Right lung (tissue), 5 donors: ENCODE data around the gene NOVA2. TPM values are rescaled to one million over a fixed set of nuclear protein-coding genes. Genes with fewer than 3 reads are reported as not detected.
"Not testable (repeated sequence)": the region's sequence is repeated elsewhere in the genome, so short reads cannot be mapped to it uniquely, and the experiment has no call there.

Experiments used
- DNase-seq, 2 donors: peaks; one replicate each; pipeline ENCODE4 v3.0.0-alpha.2; 2013
- polyA plus RNA-seq, 5 donors: library from polyadenylated mRNA; unstranded; fragments of 120-200 nt; gene quantifications; one replicate each; pipeline versions ENCODE4 v1.2.1 to v1.2.3, GENCODE V29; 2013; ENCODE audit warnings: inconsistent platforms in 1 of 5, low replicate concordance in 1 of 5; ENCODE audit not compliant: insufficient read length in 5 of 5, insufficient read depth in 1 of 5

Gene NOVA2
- polyA plus RNA-seq, 5 donors, result 7.4 to 11.1 (median 9.6) TPM

DNA sequence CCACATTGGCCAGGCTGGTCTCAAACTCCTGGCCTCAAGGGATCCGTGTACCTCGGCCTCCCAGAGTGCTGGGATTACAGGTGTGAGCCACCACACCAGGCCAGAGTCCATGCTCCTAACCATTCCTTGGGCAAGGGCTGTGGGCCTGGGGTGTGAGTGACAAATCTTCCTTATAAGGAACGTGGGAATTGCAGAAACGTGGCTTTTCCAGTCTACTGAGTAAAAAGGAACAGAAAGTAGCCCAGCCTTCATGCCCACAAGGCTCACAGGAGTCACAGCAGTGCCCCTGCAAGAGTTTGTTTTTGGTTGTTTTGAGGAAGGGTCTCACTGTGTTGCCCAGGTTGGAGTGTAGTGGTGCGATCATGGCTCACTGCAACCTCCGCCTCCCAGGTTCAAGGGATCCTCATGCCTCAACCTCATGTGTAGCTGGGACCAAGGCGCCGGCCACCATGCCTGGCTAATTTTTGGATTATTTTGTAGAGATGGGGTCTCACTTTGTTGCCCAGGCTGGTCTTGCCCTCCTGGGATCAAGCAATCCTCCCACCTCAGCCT, 76.3 kb downstream of the NOVA2 start:
- no peak for DNase-seq

DNA sequence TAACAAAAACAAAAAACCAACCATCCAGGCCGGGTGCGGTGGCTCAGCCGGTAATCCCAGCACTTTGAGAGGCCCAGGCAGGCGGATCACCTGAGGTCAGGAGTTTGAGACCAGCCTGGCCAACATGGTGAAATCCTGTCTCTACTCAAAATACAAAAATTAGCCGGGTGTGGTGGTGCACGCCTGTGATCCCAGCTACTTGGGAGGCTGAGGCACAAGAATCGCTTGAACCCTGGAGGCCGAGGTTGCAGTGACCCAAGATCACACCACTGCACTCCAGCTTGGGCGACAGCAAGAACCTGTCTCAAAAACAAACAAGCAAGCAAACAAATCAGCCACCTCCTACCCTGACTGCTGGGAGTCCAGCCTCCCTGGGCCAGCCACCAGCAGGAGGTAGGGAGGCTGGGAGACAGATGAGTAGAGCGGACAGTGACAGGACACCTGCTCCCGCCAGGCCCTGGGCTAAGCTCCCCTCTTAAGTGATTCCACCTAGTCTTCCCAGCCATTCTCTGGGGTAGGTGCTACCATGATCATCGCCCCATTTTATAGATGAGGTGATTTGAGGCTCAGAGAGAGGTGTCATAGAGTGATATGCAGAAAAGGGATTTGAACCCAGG, 77.6 kb downstream of the NOVA2 start:
- not testable (repeated sequence) for DNase-seq

DNA sequence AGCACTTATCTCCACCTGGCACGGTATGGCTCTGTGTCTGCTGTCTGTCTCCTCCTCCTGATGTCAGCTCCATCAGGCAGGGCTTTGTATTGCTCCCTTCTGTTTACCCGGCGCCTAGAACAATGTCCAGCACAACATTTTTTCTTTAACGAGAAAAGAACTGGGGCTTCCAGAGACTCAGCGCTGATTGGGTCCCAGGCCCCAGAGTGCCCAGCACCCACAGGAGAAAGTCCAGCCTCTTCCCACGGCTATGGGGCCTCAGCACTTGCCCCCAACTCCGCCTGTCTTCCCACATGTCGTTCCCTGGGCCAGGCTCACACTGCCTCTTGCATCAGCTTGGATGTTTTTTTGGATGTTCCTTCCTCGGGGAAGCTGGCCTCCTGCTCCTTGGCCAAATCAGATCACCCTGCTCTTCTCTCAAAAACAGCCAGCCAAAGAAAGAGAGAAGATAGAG, 78.1 kb downstream of the NOVA2 start:
- DNase-seq, result no peak

DNA sequence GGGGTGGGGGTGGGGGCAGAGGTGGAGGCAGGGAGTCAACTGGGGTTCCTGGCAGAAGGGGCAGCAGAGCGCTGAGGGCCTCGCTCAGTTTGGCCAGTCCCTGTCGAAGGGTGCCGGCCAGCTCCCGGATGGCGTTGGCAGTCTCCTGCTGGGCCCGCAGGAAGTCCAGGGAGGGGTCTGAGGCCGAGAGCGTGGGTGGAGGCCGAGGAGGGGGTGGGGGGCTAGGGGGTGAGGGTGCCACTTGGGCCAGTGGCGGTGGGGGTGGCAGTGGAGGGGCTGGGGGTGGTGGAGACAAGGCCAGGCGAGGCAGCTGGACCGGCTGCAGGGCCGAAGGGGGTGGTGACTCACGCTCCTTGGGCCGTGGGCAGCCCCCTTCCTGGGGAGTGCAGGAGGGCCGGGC, 82.8 kb downstream of the NOVA2 start:
- no peak for DNase-seq

DNA sequence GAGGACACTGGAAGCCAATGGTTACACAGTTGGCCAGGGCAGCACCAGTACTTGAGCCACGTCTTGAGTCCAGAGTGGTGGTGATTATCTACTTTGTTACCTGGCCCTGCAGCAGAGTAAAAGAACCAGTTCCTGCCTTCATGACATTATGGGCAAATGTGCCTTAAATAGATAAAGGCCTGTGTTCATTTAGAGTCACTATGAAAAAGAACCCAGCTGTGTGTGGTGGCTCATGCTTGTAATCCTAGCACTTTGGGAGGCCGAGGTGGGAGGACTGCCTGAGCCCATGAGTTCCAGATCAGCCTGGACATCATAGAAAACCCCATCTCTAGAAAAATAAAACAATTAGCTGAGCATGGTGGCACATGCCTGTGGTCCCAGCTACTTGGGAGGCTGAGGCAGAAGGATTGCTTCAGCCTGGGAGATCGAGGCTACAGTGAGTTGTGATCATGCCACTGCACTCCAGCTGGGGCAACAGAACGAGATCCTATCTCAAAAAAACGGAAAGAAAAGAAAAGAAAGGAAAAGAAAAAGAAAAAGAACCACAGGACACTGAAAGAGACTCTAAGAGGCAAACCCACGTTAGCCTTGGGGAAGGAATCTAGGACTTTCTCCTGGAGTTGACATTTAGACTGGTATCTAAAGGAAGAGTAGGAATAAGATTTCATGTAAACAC, 84.3 kb downstream of the NOVA2 start:
- no peak for DNase-seq

DNA sequence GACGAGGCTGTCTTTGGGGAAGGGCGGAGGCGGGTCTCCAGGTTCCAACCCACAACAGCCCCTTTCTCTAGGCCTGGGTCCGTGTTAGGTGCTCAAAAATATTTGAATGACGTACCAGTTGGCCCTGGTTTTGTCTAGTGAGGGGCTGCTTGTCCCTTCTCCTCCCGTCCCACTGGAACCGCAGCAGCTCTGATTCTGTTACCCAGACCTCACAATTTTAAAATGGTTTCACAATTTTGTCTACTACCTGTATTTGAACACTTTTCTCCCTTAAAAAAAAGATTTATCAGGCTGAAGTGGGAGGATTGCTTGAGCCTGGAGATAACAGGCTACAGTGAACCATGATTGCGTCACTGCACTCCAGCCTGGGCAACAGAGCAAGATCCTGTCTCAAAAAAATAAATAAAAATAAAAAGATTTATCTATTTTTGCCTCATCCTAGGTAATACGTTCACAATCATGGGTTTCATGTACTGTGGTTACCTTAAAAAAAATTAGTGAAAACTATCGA, 86.4 kb downstream of the NOVA2 start:
- DNase-seq, result no peak

DNA sequence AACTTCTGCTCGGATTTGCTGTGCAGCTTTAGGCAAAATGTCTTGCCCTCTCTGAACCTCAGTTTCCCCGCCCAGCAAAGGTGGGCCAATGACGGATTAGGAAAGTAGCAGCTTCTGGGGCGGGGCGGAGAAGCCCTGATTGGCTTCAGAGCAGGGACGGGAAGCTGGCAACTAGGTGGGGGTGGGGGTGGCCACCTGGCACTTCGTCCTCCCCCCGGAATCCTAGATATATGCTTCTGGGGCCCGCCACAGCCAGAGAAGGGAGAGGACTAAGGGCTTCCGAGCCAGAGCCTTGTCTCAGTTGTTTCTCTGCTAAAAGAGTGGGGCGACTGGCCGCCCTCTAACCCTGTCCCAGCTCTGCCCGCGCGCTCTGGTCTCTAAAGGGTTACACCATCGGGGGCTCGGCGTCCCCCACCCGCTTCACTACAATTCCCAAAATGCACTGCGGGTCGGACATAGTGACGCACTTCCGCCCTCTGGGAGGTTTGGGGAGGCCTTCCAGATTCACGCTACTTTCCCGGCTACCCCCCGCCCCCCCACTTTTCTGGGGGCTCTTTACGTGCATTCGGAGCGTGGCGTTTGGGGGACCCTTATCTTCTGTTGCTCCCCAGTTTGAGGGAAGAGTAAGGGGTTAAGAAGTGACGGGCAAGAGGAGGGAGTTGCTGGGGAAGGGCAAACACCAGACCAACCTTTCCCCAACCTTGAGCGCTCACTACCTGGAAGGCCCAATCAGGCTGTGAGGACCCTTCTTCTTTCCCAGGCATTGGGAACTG, 87.1 kb downstream of the NOVA2 start:
- peak; percentile 89 to 92 for DNase-seq

DNA sequence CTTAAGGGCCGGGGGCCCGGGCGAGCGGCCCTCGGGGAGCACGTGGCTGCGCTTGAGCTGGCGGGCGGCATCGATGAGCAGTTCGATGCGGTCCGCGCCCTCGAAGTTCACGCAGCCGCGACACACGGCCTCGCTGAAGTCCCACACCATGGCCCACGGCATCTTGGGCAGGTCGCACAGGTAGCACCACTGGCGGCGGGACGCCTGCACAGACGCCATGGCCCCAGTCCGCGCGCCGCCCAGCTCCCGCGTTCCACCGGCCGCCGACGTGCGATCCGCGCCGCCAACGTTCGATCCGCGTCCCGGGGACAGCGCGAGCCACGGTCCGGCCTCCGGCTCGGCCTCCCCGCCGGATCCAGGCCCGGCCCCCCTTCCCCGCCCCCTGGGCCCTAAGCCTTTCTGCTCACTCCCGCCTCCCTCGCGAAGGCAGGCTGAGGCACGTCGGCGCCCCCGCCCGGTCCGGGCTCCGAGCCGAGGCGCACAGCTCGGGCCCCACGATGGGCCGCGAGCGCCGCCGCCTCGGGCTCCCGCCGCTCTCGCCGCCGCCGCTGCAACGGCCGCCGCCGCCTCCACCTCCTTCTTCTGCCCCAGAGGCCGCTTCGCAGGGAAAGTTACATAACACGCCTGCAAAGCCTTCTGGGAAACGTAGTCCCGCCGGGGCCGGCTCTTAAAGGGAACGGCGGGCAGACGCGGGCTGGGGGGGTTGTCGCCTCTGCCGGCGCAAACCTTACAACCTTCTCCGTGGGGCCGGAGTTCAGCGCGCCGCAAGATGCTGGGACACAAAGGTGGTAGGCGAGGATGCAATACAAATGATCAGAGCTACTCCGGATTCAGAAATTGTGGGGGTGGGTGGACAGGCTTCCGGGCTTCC, 87.9 kb downstream of the NOVA2 start, which contains the start of gene IRF2BP1:
Gene IRF2BP1 (minus strand): TSS at position 586 of the 871 bp plus-strand sequence. CDS start 367 bp downstream, at position 219.
- peak; percentile 85 to 88 for DNase-seq

DNA sequence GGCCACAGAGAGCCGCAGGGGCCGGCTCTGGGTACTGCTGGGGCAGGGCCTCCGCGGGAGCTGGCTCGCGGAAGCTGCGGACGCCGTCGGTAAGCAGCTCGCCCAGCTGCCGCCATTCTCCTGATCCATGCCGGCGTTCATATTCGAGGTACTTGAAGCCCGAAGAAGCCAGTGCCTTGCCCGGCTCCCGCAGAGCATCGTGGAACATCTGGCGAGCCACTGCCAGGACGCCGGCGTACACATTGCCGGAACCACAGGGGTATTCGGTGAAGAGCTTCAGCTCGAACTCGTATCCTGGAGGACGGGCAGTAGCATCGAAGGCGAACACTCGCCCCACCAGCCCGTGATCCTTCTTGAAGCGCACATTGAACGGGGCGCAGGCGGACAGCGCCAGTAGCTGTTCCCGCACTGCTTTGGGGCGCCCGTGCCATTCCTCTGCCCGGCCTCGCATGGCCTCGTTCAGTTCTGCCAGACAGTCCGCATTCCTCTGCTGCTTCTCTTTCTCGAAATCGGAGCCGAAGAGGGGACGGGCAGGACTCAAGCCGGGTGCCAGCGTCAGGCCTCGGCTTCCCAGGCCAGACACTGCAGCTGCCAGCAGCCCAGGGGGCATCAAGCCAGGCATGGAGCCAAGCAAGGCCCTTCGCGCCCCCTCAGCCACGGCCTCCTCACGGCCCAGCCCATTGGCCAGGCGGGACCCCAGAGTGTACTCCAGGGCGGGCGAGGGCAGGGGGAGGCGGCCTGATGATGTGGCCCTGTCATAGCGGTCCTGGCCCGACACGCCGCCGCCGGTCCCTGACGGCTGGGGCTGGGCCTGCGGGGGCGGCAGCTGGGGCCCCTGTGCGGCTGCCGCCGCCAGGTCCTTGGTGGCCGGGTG, 88.7 kb downstream of the NOVA2 start:
- DNase-seq, result no peak

DNA sequence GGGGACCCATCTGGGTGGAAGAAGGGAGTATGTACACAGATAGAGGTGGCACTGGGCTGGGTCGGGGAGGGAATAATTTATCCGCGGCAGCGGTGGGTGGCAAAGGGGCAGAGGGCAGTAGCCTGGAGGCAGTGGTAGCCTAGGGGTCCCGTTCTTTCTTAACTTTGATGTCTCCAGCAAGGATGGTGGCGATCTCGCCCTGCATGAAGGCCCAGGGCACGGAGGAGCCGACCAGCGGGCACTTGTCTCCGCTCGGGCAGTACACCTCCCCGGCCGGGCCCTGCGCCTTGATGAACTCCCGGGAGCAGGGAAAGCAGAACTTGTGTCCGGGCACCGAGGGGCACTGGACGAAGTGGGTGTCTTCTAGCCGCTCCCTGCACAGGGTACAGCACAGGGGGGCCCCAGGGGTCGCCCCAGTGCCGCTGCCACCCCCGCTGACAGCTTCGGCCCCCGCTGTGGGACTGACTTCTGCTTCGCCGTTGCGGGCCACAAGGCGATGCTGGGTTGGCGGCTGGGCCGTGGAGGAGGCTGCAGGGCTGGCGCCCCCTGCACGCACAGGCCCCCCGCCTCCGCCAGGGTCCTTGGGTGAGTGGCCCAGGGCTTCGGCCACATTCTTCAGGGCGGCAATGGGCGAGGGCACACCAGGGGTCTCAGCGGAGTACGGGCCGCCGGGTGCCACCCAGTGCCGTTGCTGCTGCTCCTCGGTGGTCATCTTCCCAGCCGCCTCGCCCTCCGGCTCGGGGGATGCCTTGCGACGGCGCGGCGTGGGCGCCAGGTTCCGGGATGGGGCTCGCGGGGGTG, 89.6 kb downstream of the NOVA2 start:
- no peak for DNase-seq

Other genes starting within 250 kb of the NOVA2 start
- 10 to 100 TPM; 10.2 to 22.1 (median 17.6) TPM for gene FBXO46, start 243.0 kb downstream of the NOVA2 start, polyA plus RNA-seq
- gene MEIOSIN, start 240.4 kb downstream of the NOVA2 start, polyA plus RNA-seq, result not detected
- gene SIX5, start 204.6 kb downstream of the NOVA2 start, polyA plus RNA-seq, result 10 to 100 TPM; 10.7 to 39.5 (median 20.0) TPM
- 10 to 100 TPM; 43.9 to 89.6 (median 52.9) TPM for gene DMPK, start 191.4 kb downstream of the NOVA2 start, polyA plus RNA-seq
- gene DMWD, start 181.0 kb downstream of the NOVA2 start, polyA plus RNA-seq, result 10 to 100 TPM; 23.6 to 45.4 (median 34.3) TPM
- under 1 TPM in 1 of 5 donors, not detected in 4; 0.08 TPM for gene RSPH6A, start 158.6 kb downstream of the NOVA2 start, polyA plus RNA-seq
- gene SYMPK, start 110.7 kb downstream of the NOVA2 start, polyA plus RNA-seq, result 10 to 100 TPM; 50.6 to 73.7 (median 64.0) TPM
- 1 to 10 TPM; 1.2 to 3.3 (median 1.6) TPM for gene FOXA3, start 109.5 kb downstream of the NOVA2 start, polyA plus RNA-seq
- gene IRF2BP1, start 87.7 kb downstream of the NOVA2 start, polyA plus RNA-seq, result 10 to 100 TPM; 12.1 to 33.4 (median 15.8) TPM
- 1 to 10 TPM; 3.6 to 7.5 (median 5.0) TPM for gene MYPOP, start 71.3 kb downstream of the NOVA2 start, polyA plus RNA-seq
- not detected for gene NANOS2, start 59.1 kb downstream of the NOVA2 start, polyA plus RNA-seq
- 10 to 100 TPM; 11.6 to 15.4 (median 13.4) TPM for gene CCDC61, start 21.6 kb upstream of the NOVA2 start, polyA plus RNA-seq
- 1 to 10 TPM in 1 of 5 donors, under 1 TPM in 3, not detected in 1; 0.48 to 1.1 (median 0.84) TPM for gene PGLYRP1, start 49.2 kb upstream of the NOVA2 start, polyA plus RNA-seq
- 1 to 10 TPM in 1 of 5 donors, under 1 TPM in 4; 0.40 to 1.0 (median 0.58) TPM for gene IGFL4, start 67.1 kb upstream of the NOVA2 start, polyA plus RNA-seq
- gene IGFL3, start 150.8 kb upstream of the NOVA2 start, polyA plus RNA-seq, result not detected
- gene IGFL2, start 174.4 kb upstream of the NOVA2 start, polyA plus RNA-seq, result 1 to 10 TPM in 3 of 5 donors, under 1 TPM in 2; 0.58 to 1.3 (median 1.0) TPM